HUES48 (cell line): ENCODE measurements around the gene HTRA3.

Experiments
- H3K27ac ChIP-seq: one replicate; pipeline ENCODE4 v1.7.0; 2013; ENCODE audit warnings: low read depth, low read length, inconsistent platforms
- H3K27me3 ChIP-seq: 2 replicates; pipeline ENCODE4 v1.6.1; 2013; ENCODE audit warnings: mild to moderate bottlenecking, low read length; ENCODE audit not compliant: control insufficient read depth, insufficient read depth
- H3K36me3 ChIP-seq: 2 replicates; pipeline ENCODE4 v1.6.1; 2013; ENCODE audit warnings: low read length; ENCODE audit not compliant: control insufficient read depth, insufficient read depth
- H3K4me1 ChIP-seq: 2 replicates; pipeline ENCODE4 v1.6.1; 2013; ENCODE audit warnings: mild to moderate bottlenecking, low read length; ENCODE audit not compliant: control insufficient read depth, insufficient read depth
- H3K4me3 ChIP-seq: 2 replicates; pipeline ENCODE4 v1.5.1; 2013; ENCODE audit warnings: mild to moderate bottlenecking, low read depth, low read length
- H3K9ac ChIP-seq: 2 replicates; pipeline ENCODE4 v1.6.1; 2013; ENCODE audit warnings: mild to moderate bottlenecking, low read depth, low read length, moderate library complexity
- H3K9me3 ChIP-seq: 2 replicates; pipeline ENCODE4 v1.6.1; 2013; ENCODE audit warnings: low read length; ENCODE audit not compliant: control insufficient read depth, insufficient read depth

The HTRA3 gene

GRCh38 chr4:8251110-8251883, 18.3 kb upstream of the HTRA3 start:
- H3K4me3 ChIP-seq, result no peak overlapping the region
- H3K27ac ChIP-seq, result no peak overlapping the region
- no peaks in the 10 kb centered on the region for H3K9me3 ChIP-seq

GRCh38 chr4:8252301-8253173, 17.0 kb upstream of the HTRA3 start:
- no peak overlapping the region for H3K9ac ChIP-seq
- H3K36me3 ChIP-seq, result no peaks in the 10 kb centered on the region
- H3K27me3 ChIP-seq, result no peaks in the 10 kb centered on the region
- H3K27ac ChIP-seq, result no peak overlapping the region
- no peak overlapping the region for H3K4me3 ChIP-seq
- no peaks in the 10 kb centered on the region for H3K4me1 ChIP-seq
- no peaks in the 10 kb centered on the region for H3K9me3 ChIP-seq

More at GRCh38 chr4:8251110-8251883, 18.3 kb upstream of the HTRA3 start:
- H3K36me3 ChIP-seq, result no peaks in the 10 kb centered on the region
- no peaks in the 10 kb centered on the region for H3K27me3 ChIP-seq
- no peaks in the 10 kb centered on the region for H3K4me1 ChIP-seq
- no peak overlapping the region for H3K9ac ChIP-seq

- Histone ChIP-seq H3K27me3 (no peaks in the 10 kb centered on the region), H3K4me1 (no peaks in the 10 kb centered on the region), H3K9me3 (no peaks in the 10 kb centered on the region), H3K27ac (no peak overlapping the region), H3K9ac (no peak overlapping the region), H3K36me3 (no peaks in the 10 kb centered on the region), H3K4me3 (no peak overlapping the region)
Measured at GRCh38 chr4:8254076-8254475, 15.5 kb upstream of the HTRA3 start.

- no peaks in the 10 kb centered on the region for H3K36me3 ChIP-seq
- H3K4me3 ChIP-seq, result no peak overlapping the region
- no peak overlapping the region for H3K27ac ChIP-seq
- H3K27me3 ChIP-seq, result no peaks in the 10 kb centered on the region
- no peak overlapping the region for H3K9ac ChIP-seq
- H3K9me3 ChIP-seq, result no peaks in the 10 kb centered on the region
- no peaks in the 10 kb centered on the region for H3K4me1 ChIP-seq
Measured at GRCh38 chr4:8255698-8256441, 13.7 kb upstream of the HTRA3 start.

GRCh38 chr4:8257854-8258253, 11.7 kb upstream of the HTRA3 start:
- Histone ChIP-seq H3K9me3 (no peaks in the 10 kb centered on the region), H3K4me3 (no peak overlapping the region), H3K36me3 (no peaks in the 10 kb centered on the region), H3K27me3 (no peaks in the 10 kb centered on the region), H3K27ac (no peak overlapping the region), H3K4me1 (no peaks in the 10 kb centered on the region), H3K9ac (no peak overlapping the region)

- Histone ChIP-seq H3K27me3 (no peaks in the 10 kb centered on the region), H3K9ac (no peak overlapping the region)
Measured at GRCh38 chr4:8258552-8259212, 10.9 kb upstream of the HTRA3 start.

GRCh38 chr4:8259743-8260430, 9.7 kb upstream of the HTRA3 start:
- no peaks in the 10 kb centered on the region for H3K27me3 ChIP-seq
- no peaks in the 10 kb centered on the region for H3K9me3 ChIP-seq
- H3K27ac ChIP-seq, result no peak overlapping the region
- no peak overlapping the region for H3K9ac ChIP-seq
- H3K36me3 ChIP-seq, result no peaks in the 10 kb centered on the region
- no peak overlapping the region for H3K4me3 ChIP-seq
- no peaks in the 10 kb centered on the region for H3K4me1 ChIP-seq

More at GRCh38 chr4:8258552-8259212, 10.9 kb upstream of the HTRA3 start:
- no peak overlapping the region for H3K4me3 ChIP-seq
- no peaks in the 10 kb centered on the region for H3K4me1 ChIP-seq
- no peaks in the 10 kb centered on the region for H3K36me3 ChIP-seq
- H3K27ac ChIP-seq, result no peak overlapping the region
- H3K9me3 ChIP-seq, result no peaks in the 10 kb centered on the region

- no peak overlapping the region for H3K9ac ChIP-seq
- H3K4me3 ChIP-seq, result no peak overlapping the region
- no peak overlapping the region for H3K27ac ChIP-seq
- H3K36me3 ChIP-seq, result no peaks in the 10 kb centered on the region
- H3K9me3 ChIP-seq, result no peaks in the 10 kb centered on the region
- no peaks in the 10 kb centered on the region for H3K4me1 ChIP-seq
- no peaks in the 10 kb centered on the region for H3K27me3 ChIP-seq
Measured at GRCh38 chr4:8260656-8261111, 8.9 kb upstream of the HTRA3 start.

GRCh38 chr4:8261851-8262535, 7.6 kb upstream of the HTRA3 start:
- H3K27ac ChIP-seq, result no peak overlapping the region
- no peak overlapping the region for H3K4me3 ChIP-seq
- H3K9me3 ChIP-seq, result no peaks in the 10 kb centered on the region
- no peaks in the 10 kb centered on the region for H3K36me3 ChIP-seq
- H3K27me3 ChIP-seq, result no peaks in the 10 kb centered on the region
- no peaks in the 10 kb centered on the region for H3K4me1 ChIP-seq
- no peak overlapping the region for H3K9ac ChIP-seq
